ENCODE data around the gene PPM1N.

Gene PPM1N

GRCh38 chr19:45515807-45516401 is 17.7 kb downstream of the PPM1N start (continued):
- TF ChIP-seq POU6F1 (CRISPR knock-in tag; IDR thresholded peaks at IDR 0.05; ENCODE audit: borderline replicate concordance, low read depth), result no peak

GRCh38 chr19:45517238-45517637 is 19.0 kb downstream of the PPM1N start:
- no peak for TF ChIP-seq RARB (CRISPR knock-in tag; IDR thresholded peaks at IDR 0.05)
- no peak for TF ChIP-seq PPARA (CRISPR knock-in tag; IDR thresholded peaks at IDR 0.05; ENCODE audit: borderline replicate concordance)
- TF ChIP-seq ESRRG (CRISPR knock-in tag; IDR thresholded peaks at IDR 0.05), result no peak
- no peak for TF ChIP-seq ZFP30 (CRISPR knock-in tag; IDR thresholded peaks at IDR 0.05)
- TF ChIP-seq SNAI2 (CRISPR knock-in tag; IDR thresholded peaks at IDR 0.05), result no peak
- no peak for TF ChIP-seq TOX (CRISPR knock-in tag; IDR thresholded peaks at IDR 0.05; ENCODE audit: borderline replicate concordance)
- no peak for TF ChIP-seq ZNF70 (CRISPR knock-in tag; IDR thresholded peaks at IDR 0.05)
- no peak for TF ChIP-seq OSR1 (CRISPR knock-in tag; IDR thresholded peaks at IDR 0.05)
- no peak for TF ChIP-seq CSRNP3 (CRISPR knock-in tag; IDR thresholded peaks at IDR 0.05)
- no peak for TF ChIP-seq ZC3H10 (CRISPR knock-in tag; IDR thresholded peaks at IDR 0.05)
- TF ChIP-seq BACH2 (CRISPR knock-in tag; IDR thresholded peaks at IDR 0.05; ENCODE audit: borderline replicate concordance), result no peak
- TF ChIP-seq CREB5 (CRISPR knock-in tag; IDR thresholded peaks at IDR 0.05; ENCODE audit: low read depth), result no peak
- no peak for TF ChIP-seq GLIS3 (CRISPR knock-in tag; IDR thresholded peaks at IDR 0.05)
- TF ChIP-seq POU6F1 (CRISPR knock-in tag; IDR thresholded peaks at IDR 0.05; ENCODE audit: borderline replicate concordance, low read depth), result no peak
- no peak for TF ChIP-seq TCF4 (CRISPR knock-in tag; IDR thresholded peaks at IDR 0.05; ENCODE audit: borderline replicate concordance)
- TF ChIP-seq TSHZ2 (CRISPR knock-in tag; IDR thresholded peaks at IDR 0.05), result no peak
- no peak for TF ChIP-seq ZNF565 (CRISPR knock-in tag; conservative IDR thresholded peaks at IDR 0.05; ENCODE audit: low read depth)
- TF ChIP-seq ZNF8 (CRISPR knock-in tag; IDR thresholded peaks at IDR 0.05), result no peak
- no peak for TF ChIP-seq CSDC2 (CRISPR knock-in tag; IDR thresholded peaks at IDR 0.05)
- TF ChIP-seq ISL1 (CRISPR knock-in tag; IDR thresholded peaks at IDR 0.05), result no peak
- ATAC-seq, result no peak

- no peak for ATAC-seq
- TF ChIP-seq ZNF565 (CRISPR knock-in tag; conservative IDR thresholded peaks at IDR 0.05; ENCODE audit: low read depth), result no peak
- TF ChIP-seq ZNF70 (CRISPR knock-in tag; IDR thresholded peaks at IDR 0.05), result no peak
- TF ChIP-seq ZFP3 (CRISPR knock-in tag; IDR thresholded peaks at IDR 0.05), result no peak
- TF ChIP-seq ESRRG (CRISPR knock-in tag; IDR thresholded peaks at IDR 0.05), result no peak
- no peak for TF ChIP-seq POU6F1 (CRISPR knock-in tag; IDR thresholded peaks at IDR 0.05; ENCODE audit: borderline replicate concordance, low read depth)
- TF ChIP-seq TCF4 (CRISPR knock-in tag; IDR thresholded peaks at IDR 0.05; ENCODE audit: borderline replicate concordance), result no peak
- TF ChIP-seq BACH2 (CRISPR knock-in tag; IDR thresholded peaks at IDR 0.05; ENCODE audit: borderline replicate concordance), result no peak
- TF ChIP-seq OSR1 (CRISPR knock-in tag; IDR thresholded peaks at IDR 0.05), result no peak
- no peak for TF ChIP-seq TSHZ2 (CRISPR knock-in tag; IDR thresholded peaks at IDR 0.05)
Observed at GRCh38 chr19:45517641-45518468, 19.6 kb downstream of the PPM1N start.

Measured in SK-N-SH treated with all-trans-retinoic acid at 6 μM for 48 hours (cell line).